ENCODE data around the gene TNFSF13. TPM values are rescaled to one million over a fixed set of nuclear protein-coding genes. Genes with fewer than 3 reads are reported as not detected.

Gene TNFSF13
- total RNA-seq, 3 donors from 2014 or later (not counting 1 experiment from before 2014, with no cell fraction given), result 2.7 to 11.1 (median 2.7) TPM

- Histone ChIP-seq H3K4me1 (ENCODE audit: control insufficient read depth, insufficient read depth, low read length) (peaks cover 56% of the 10 kb centered on the region), H3K36me3 (ENCODE audit: control insufficient read depth, insufficient read depth, low read length) (peaks cover 7% of the 10 kb centered on the region), H3K4me3 (ENCODE audit: low read length) (peak overlapping the region; percentile 33), H3K27me3 (ENCODE audit: control insufficient read depth, insufficient read depth, low read length) (no peaks in the 10 kb centered on the region), H3K27ac (ENCODE audit: low read length) (peak overlapping the region; percentile 38), H3K9me3 (ENCODE audit: control insufficient read depth, insufficient read depth, low read length) (no peaks in the 10 kb centered on the region)
- intact Hi-C loops (cut with micrococcal nuclease), result loop anchor here (2.0 to 5.0 kb wide), 4 partner anchors 37 to 307 kb away; partner anchors contain the start of genes CTDNEP1, ELP5, POLR2A and TMEM102
- no peak for DNase-seq
- ATAC-seq, result no peak
- WGBS (ENCODE audit: insufficient coverage), result 66% methylated on average over 18 of the region's 18 CpGs
- Mint-ChIP-seq H3K4me1 (peaks cover 30 to 46% of the 10 kb centered on the region in 2 donors), H3K4me3 (no peak overlapping the region), H3K27me3 (ENCODE audit: low read depth in 2 of 2) (no peaks in the 10 kb centered on the region), H3K27ac (peak overlapping the region in 1 of 2 donors; percentile 99), H3K9me3 (no peaks in the 10 kb centered on the region), H3K36me3 (no peaks in the 10 kb centered on the region)
- no peak for TF ChIP-seq CTCF (IDR thresholded peaks at IDR 0.05)
These were observed 996 bp downstream of the TNFSF13 start for GRCh38 chr17:7559320-7560171.

- Histone ChIP-seq H3K9me3 (ENCODE audit: control insufficient read depth, insufficient read depth, low read length) (no peaks in the 10 kb centered on the region), H3K27me3 (ENCODE audit: control insufficient read depth, insufficient read depth, low read length) (no peaks in the 10 kb centered on the region), H3K36me3 (ENCODE audit: control insufficient read depth, insufficient read depth, low read length) (peaks cover 16% of the 10 kb centered on the region), H3K27ac (ENCODE audit: low read length) (peak overlapping the region; percentile 93), H3K4me1 (ENCODE audit: control insufficient read depth, insufficient read depth, low read length) (peaks cover 54% of the 10 kb centered on the region), H3K4me3 (ENCODE audit: low read length) (no peak overlapping the region)
- intact Hi-C loops (cut with micrococcal nuclease), result loop anchor here (1.0 to 5.0 kb wide), 8 partner anchors 12 to 308 kb away; partner anchors contain the start of genes CTDNEP1, ELP5, POLR2A and TMEM102
- DNase-seq (peak in 1 of 2 donors; percentile 74), ATAC-seq (peak; percentile 20 to 48 (median 22))
- H3K27me3 Mint-ChIP-seq (ENCODE audit: low read depth in 2 of 2), result no peaks in the 10 kb centered on the region
- H3K9me3 Mint-ChIP-seq, result no peaks in the 10 kb centered on the region
- 44% methylated on average over 18 of the region's 22 CpGs for WGBS (ENCODE audit: insufficient coverage)
- H3K4me1 Mint-ChIP-seq, result peaks cover 25 to 38% of the 10 kb centered on the region in 2 donors
- peak overlapping the region; percentile 97 to 99 for H3K27ac Mint-ChIP-seq
- TF ChIP-seq CTCF (IDR thresholded peaks at IDR 0.05), result no peak
- H3K36me3 Mint-ChIP-seq, result no peaks in the 10 kb centered on the region
- peak overlapping the region; percentile 98 for H3K4me3 Mint-ChIP-seq
These were observed 1.9 kb downstream of the TNFSF13 start for GRCh38 chr17:7560172-7561027.

GRCh38 chr17:7561028-7561575 is 2.6 kb downstream of the TNFSF13 start:
- Mint-ChIP-seq H3K36me3 (no peaks in the 10 kb centered on the region), H3K4me1 (peaks cover 22 to 35% of the 10 kb centered on the region in 2 donors), H3K4me3 (peak overlapping the region; percentile 98), H3K27me3 (ENCODE audit: low read depth in 2 of 2) (no peaks in the 10 kb centered on the region), H3K27ac (peak overlapping the region; percentile 97 to 99), H3K9me3 (no peaks in the 10 kb centered on the region)
- Histone ChIP-seq H3K36me3 (ENCODE audit: control insufficient read depth, insufficient read depth, low read length) (peaks cover 20% of the 10 kb centered on the region), H3K4me3 (ENCODE audit: low read length) (peak overlapping the region; percentile 67), H3K27ac (ENCODE audit: low read length) (peak overlapping the region; percentile 93), H3K27me3 (ENCODE audit: control insufficient read depth, insufficient read depth, low read length) (no peaks in the 10 kb centered on the region), H3K9me3 (ENCODE audit: control insufficient read depth, insufficient read depth, low read length) (no peaks in the 10 kb centered on the region), H3K4me1 (ENCODE audit: control insufficient read depth, insufficient read depth, low read length) (peaks cover 53% of the 10 kb centered on the region)
- WGBS (ENCODE audit: insufficient coverage), result 2% methylated on average over 32 of the region's 32 CpGs
- peak; percentile 75 for TF ChIP-seq CTCF (IDR thresholded peaks at IDR 0.05)
- DNase-seq (peak; percentile 80 to 89), ATAC-seq (peak; percentile 69 to 86 (median 75))
- intact Hi-C loops (cut with micrococcal nuclease), result loop anchor here (1.0 to 5.0 kb wide), 8 partner anchors 11 to 309 kb away; partner anchors contain the start of genes CTDNEP1, ELP5, POLR2A and TMEM102

Measured in natural killer cell (primary cell).